Aorta (tissue), 5 donors: Measurements from ENCODE around the gene GLUL. TPM values are rescaled to one million over a fixed set of nuclear protein-coding genes. Genes with fewer than 3 reads are reported as not detected.

ENCODE experiments used
- ATAC-seq: fragments of 200-7000 bp; cut with Tn5 transposase; one replicate; pipeline ENCODE4 v1.9.1; 2022; ENCODE audit warnings: moderate library complexity; ENCODE audit not compliant: low FRiP score
- DNase-seq, 2 donors: peaks; one replicate each; pipeline ENCODE4 v3.0.0-alpha.2; 2020
- H3K27ac ChIP-seq, 2 donors: one replicate each; pipeline ENCODE4 v1.5.1; 2013; ENCODE audit warnings: low read length in 2 of 2, mild to moderate bottlenecking in 2 of 2, moderate library complexity in 2 of 2, control low read depth in 1 of 2, inconsistent platforms in 1 of 2, low read depth in 1 of 2
- H3K27me3 ChIP-seq, 2 donors: one replicate each; pipeline ENCODE4 v1.6.1; 2013; ENCODE audit warnings: control low read depth in 1 of 2, low read length in 1 of 2, mild to moderate bottlenecking in 1 of 2, moderate library complexity in 1 of 2; ENCODE audit not compliant: insufficient read depth in 2 of 2, control insufficient read depth in 1 of 2
- H3K36me3 ChIP-seq, 2 donors: one replicate each; pipeline ENCODE4 v1.6.1; 2013; ENCODE audit warnings: control low read depth in 1 of 2, low read length in 1 of 2, mild to moderate bottlenecking in 1 of 2; ENCODE audit not compliant: insufficient read depth in 2 of 2, control insufficient read depth in 1 of 2
- H3K4me1 ChIP-seq, 2 donors: one replicate each; pipeline ENCODE4 v1.6.1; 2013; ENCODE audit warnings: low read length in 2 of 2, control low read depth in 1 of 2, mild to moderate bottlenecking in 1 of 2, moderate library complexity in 1 of 2; ENCODE audit not compliant: insufficient read depth in 2 of 2, control insufficient read depth in 1 of 2
- H3K4me3 ChIP-seq, 2 donors: one replicate each; pipeline ENCODE4 v1.5.1; 2013; ENCODE audit warnings: low read length in 2 of 2, control low read depth in 1 of 2, mild to moderate bottlenecking in 1 of 2
- H3K9me3 ChIP-seq: one replicate; pipeline ENCODE4 v1.6.1; 2013; ENCODE audit warnings: mild to moderate bottlenecking, low read length; ENCODE audit not compliant: control insufficient read depth
- WGBS, 2 donors: extraction: QIAGEN DNeasy Blood & Tissue Kit; methylation state at CpG; one replicate each; pipeline ENCODE4 v1.1.7; 2013; 5-methylcytosine and 5-hydroxymethylcytosine counted together
- intact Hi-C, 2 donors: fragments of 100-400 bp; cut with DNase I; formaldehyde crosslinking; loops; one replicate each; pipeline versions ENCODE4 v1.14.2 to v1.15.0; 2022
- polyA plus RNA-seq, 2 donors: library from polyadenylated mRNA; stranded (reverse); fragments of 200-250 nt; gene quantifications; one replicate each; pipeline ENCODE4 v1.2.3, GENCODE V29; 2013
- total RNA-seq, 2 donors: library from RNA; stranded (reverse); fragmentation: NEBNext Ultra II Directional; extraction: Animal tissue kit (Norgen Biotek cat#: 25700); gene quantifications; one replicate each; pipeline ENCODE4 v1.2.1, GENCODE V29; 2021
- donor health status: healthy with polysubstance abuse.
- donor health status: Bipolar disorder and iron deficiency.
- donor health status: DM: no; HTN: no; CAD: no.
- donor health status: DM: no; HTN: no; CAD: no.
- donor health status: DM: yes; HTN: yes; CAD: no.

The GLUL gene
- total and polyA plus RNA-seq, 4 donors = 144 to 549 (median 322) TPM

GRCh38 chr1:182332261-182333060, 59.1 kb downstream of the GLUL start:
- ATAC-seq (no peak), DNase-seq (no peak)
- no peaks in the 10 kb centered on the region for H3K36me3 ChIP-seq
- H3K4me3 ChIP-seq = no peak overlapping the region
- H3K9me3 ChIP-seq = no peaks in the 10 kb centered on the region
- H3K27me3 ChIP-seq = no peaks in the 10 kb centered on the region
- no peaks in the 10 kb centered on the region for H3K4me1 ChIP-seq
- intact Hi-C loops = no loop called here
- 79 to 81% methylated on average over 13 of the region's 13 CpGs for WGBS, 2 donors
- no peak overlapping the region for H3K27ac ChIP-seq

Other genes with a start within 250 kb of the GLUL start
- gene TEDDM1, start 8.9 kb upstream of the GLUL start, total RNA-seq = not detected
- gene TEDDM1, start 8.9 kb upstream of the GLUL start, polyA plus RNA-seq = not detected
- not detected for gene RGSL1, start 58.4 kb upstream of the GLUL start, total RNA-seq
- gene RGSL1, start 58.4 kb upstream of the GLUL start, polyA plus RNA-seq = not detected
- 10 to 100 TPM in 1 of 2 donors, 1 to 10 TPM in 1; 6.8 to 13.9 TPM for gene RNASEL, start 197.5 kb upstream of the GLUL start, total RNA-seq
- 1 to 10 TPM; 3.9 to 6.9 TPM for gene RNASEL, start 197.5 kb upstream of the GLUL start, polyA plus RNA-seq
- 10 to 100 TPM in 1 of 2 donors, 1 to 10 TPM in 1; 9.2 to 20.9 TPM for gene RGS16, start 212.6 kb upstream of the GLUL start, total RNA-seq
- gene RGS16, start 212.6 kb upstream of the GLUL start, polyA plus RNA-seq = 1 to 10 TPM in 1 of 2 donors, under 1 TPM in 1; 0.50 to 7.0 TPM